Keratinocyte (primary cell): ENCODE measurements around the gene SLU7. TPM values are rescaled to one million over a fixed set of nuclear protein-coding genes. Genes with fewer than 3 reads are reported as not detected.

Experiments used
- DNase-seq: peaks from one replicate; pipeline ENCODE4 v3.0.0-alpha.2; 2011; ENCODE audit warnings: low read depth, missing footprints, low spot score
- FAIRE-seq: peaks from 2 replicates; lab custom pipeline; 2011; peaks lifted over from hg19 to GRCh38; lab: Jason Lieb, UNC
- H2AFZ ChIP-seq: 2 replicates; pipeline ENCODE4 v1.6.0; 2012; ENCODE audit warnings: low read length, control low read depth, inconsistent platforms; ENCODE audit not compliant: control insufficient read depth
- H3K27ac ChIP-seq: 2 replicates; pipeline ENCODE4 v1.5.1; 2011; ENCODE audit warnings: low read length; ENCODE audit not compliant: control insufficient read depth, insufficient read depth
- H3K27me3 ChIP-seq: 3 replicates; pipeline ENCODE4 v1.6.0; 2011; ENCODE audit warnings: low read length; ENCODE audit not compliant: control insufficient read depth, insufficient read depth; ENCODE audit errors: extremely low read depth
- H3K36me3 ChIP-seq, 2 experiments: 2 replicates in 1 of 2; 3 replicates in 1 of 2; pipeline ENCODE4 v1.5.1; 2011; ENCODE audit warnings: low read length in 2 of 2, mild to moderate bottlenecking in 1 of 2; ENCODE audit not compliant: control insufficient read depth in 2 of 2, insufficient read depth in 2 of 2; ENCODE audit errors: extremely low read depth in 1 of 2
- H3K4me1 ChIP-seq: 3 replicates; pipeline ENCODE4 v1.5.1; 2011; ENCODE audit warnings: low read length; ENCODE audit not compliant: control insufficient read depth, insufficient read depth; ENCODE audit errors: extremely low read depth
- H3K4me2 ChIP-seq: 3 replicates; pipeline ENCODE4 v1.6.0; 2011; ENCODE audit warnings: low read depth, low read length; ENCODE audit not compliant: control insufficient read depth, insufficient read depth; ENCODE audit errors: extremely low read depth
- H3K4me3 ChIP-seq, 3 experiments: fragments of 200-600 bp in 1 of 3; sonication (generic) in 1 of 3; 2 replicates in 2 of 3; 3 replicates in 1 of 3; pipeline ENCODE4 v1.5.1; 2011 to 2016; ENCODE audit warnings: low read length in 3 of 3, mild to moderate bottlenecking in 3 of 3, control low read depth in 2 of 3, inconsistent platforms in 1 of 3, low read depth in 1 of 3, mixed read lengths in 1 of 3, mixed run types in 1 of 3, moderate library complexity in 1 of 3; ENCODE audit not compliant: control insufficient read depth in 2 of 3, insufficient read depth in 2 of 3; ENCODE audit errors: extremely low read depth in 1 of 3
- H3K79me2 ChIP-seq: 2 replicates; pipeline ENCODE4 v1.6.0; 2012; ENCODE audit warnings: low read length; ENCODE audit not compliant: control insufficient read depth, insufficient read depth
- H3K9ac ChIP-seq: 3 replicates; pipeline ENCODE4 v1.6.0; 2011; ENCODE audit warnings: low read length; ENCODE audit not compliant: control insufficient read depth, insufficient read depth; ENCODE audit errors: extremely low read depth
- H3K9me1 ChIP-seq: 3 replicates; pipeline ENCODE4 v1.6.0; 2011; ENCODE audit warnings: low read length; ENCODE audit not compliant: control insufficient read depth, insufficient read depth; ENCODE audit errors: extremely low read depth
- H3K9me3 ChIP-seq: 2 replicates; pipeline ENCODE4 v1.5.1; 2012; ENCODE audit warnings: low read depth, low read length; ENCODE audit not compliant: control insufficient read depth
- H4K20me1 ChIP-seq: 3 replicates; pipeline ENCODE4 v1.6.0; 2011; ENCODE audit warnings: low read length; ENCODE audit not compliant: control insufficient read depth, insufficient read depth; ENCODE audit errors: extremely low read depth
- CTCF ChIP-seq, 3 experiments: IDR thresholded peaks in 1 of 3; conservative IDR thresholded peaks in 1 of 3; optimal IDR thresholded peaks in 1 of 3; 2 replicates in 2 of 3; 3 replicates in 1 of 3; pipeline versions ENCODE3 to v1.5.1; 2011; ENCODE audit warnings: low read length in 3 of 3, mild to moderate bottlenecking in 3 of 3, moderate library complexity in 2 of 3, control low read depth in 1 of 3, inconsistent platforms in 1 of 3; ENCODE audit not compliant: insufficient read depth in 2 of 3; ENCODE audit errors: extremely low read depth in 1 of 3
- EZH2 ChIP-seq: IDR thresholded peaks from one replicate; pipeline ENCODE4 v1.6.1; 2012; ENCODE audit warnings: inconsistent platforms, mild to moderate bottlenecking, low read length, moderate library complexity
- dilution Hi-C: fragments of 300-500 bp; cut with MboI; formaldehyde crosslinking; loops from one replicate; pipeline ENCODE4 v1.7.0; 2020; ENCODE audit warnings: low sequenced_read_pairs; ENCODE audit not compliant: extremely low pct_ligation_motif_present
- polyA plus RNA-seq, 5 experiments: library from polyadenylated mRNA; depleted of rRNA in 3 of 5; stranded (reverse) in 3 of 5; stranded (forward) in 1 of 5; unstranded in 1 of 5; fragments of >200 nt; gene quantifications; 1 replicate in 1 of 5; 2 replicates in 3 of 5; 3 replicates in 1 of 5; pipeline versions ENCODE4 v1.2.1 to v1.2.3, GENCODE V29; 2011 to 2012; ENCODE audit warnings: missing spikeins in 2 of 5, low read depth in 1 of 5, low replicate concordance in 1 of 5

SLU7 gene
- polyA plus RNA-seq, 1 donor (not counting 4 experiments of a cell fraction or from before 2014, with no cell fraction given), result 29.7 TPM

DNA sequence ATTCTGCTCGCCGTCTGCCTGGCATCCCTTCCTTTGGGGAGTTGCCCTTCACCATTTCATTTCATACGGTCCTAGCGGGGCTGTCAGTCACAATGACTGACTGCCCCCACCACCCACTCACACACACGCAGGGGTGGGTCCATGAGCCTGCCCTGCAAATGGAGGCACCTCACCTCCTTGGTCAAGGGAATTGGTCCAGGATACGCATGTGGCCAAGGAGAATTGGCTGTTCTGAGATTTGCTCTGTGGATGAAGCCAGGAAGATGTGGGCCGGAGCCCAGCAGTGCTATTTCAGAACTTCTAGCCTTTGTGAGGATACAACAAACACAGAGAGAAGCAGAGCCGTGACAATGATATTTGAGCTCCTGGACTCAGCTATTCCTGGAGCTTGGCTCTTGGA lies 65.5 kb downstream of the SLU7 start:
- Histone ChIP-seq H3K4me1 (no peaks in the 10 kb centered on the region), H3K9me3 (no peaks in the 10 kb centered on the region), H3K27ac (no peak overlapping the region), H3K79me2 (no peaks in the 10 kb centered on the region), H2AFZ (no peak overlapping the region), H3K4me2 (no peak overlapping the region), H3K36me3 (no peaks in the 10 kb centered on the region), H3K9me1 (no peaks in the 10 kb centered on the region), H3K9ac (no peak overlapping the region), H3K4me3 (no peak overlapping the region), H4K20me1 (no peaks in the 10 kb centered on the region), H3K27me3 (no peaks in the 10 kb centered on the region)
- DNase-seq (no peak), FAIRE-seq (no peak)
- dilution Hi-C loops, result no loop called here
- TF ChIP-seq EZH2 (no peak), CTCF (optimal IDR thresholded peaks at IDR 0.05 in 1 of 3, IDR thresholded peaks at IDR 0.05 in 1 of 3, conservative IDR thresholded peaks at IDR 0.05 in 1 of 3; ENCODE audit: extremely low read depth in 1 of 3, insufficient read depth in 2 of 3, low read length in 3 of 3) (no peak)

- no peak for TF ChIP-seq EZH2
- TF ChIP-seq CTCF (optimal IDR thresholded peaks at IDR 0.05 in 1 of 3, IDR thresholded peaks at IDR 0.05 in 1 of 3, conservative IDR thresholded peaks at IDR 0.05 in 1 of 3; ENCODE audit: extremely low read depth in 1 of 3, insufficient read depth in 2 of 3, low read length in 3 of 3), result no peak
- Histone ChIP-seq H3K27me3 (no peaks in the 10 kb centered on the region), H3K4me3 (no peak overlapping the region), H3K4me1 (no peaks in the 10 kb centered on the region), H3K9me1 (no peaks in the 10 kb centered on the region), H3K9ac (no peak overlapping the region), H3K36me3 (no peaks in the 10 kb centered on the region), H3K9me3 (no peaks in the 10 kb centered on the region), H2AFZ (no peak overlapping the region), H4K20me1 (no peaks in the 10 kb centered on the region), H3K79me2 (no peaks in the 10 kb centered on the region), H3K4me2 (no peak overlapping the region), H3K27ac (no peak overlapping the region)
- dilution Hi-C loops, result no loop called here
- FAIRE-seq (no peak), DNase-seq (no peak)
These were observed 66.6 kb downstream of the SLU7 start for GRCh38 chr5:160352308-160352707.

Other genes starting within 250 kb of the SLU7 start
- gene FABP6, start 189.6 kb downstream of the SLU7 start, polyA plus RNA-seq, result 0.25 to 1.7 TPM in 2 of 3 replicates, not detected in the other
- 1.6 to 4.2 TPM (median 2.1 TPM) in 3 replicates for gene CCNJL, start 106.5 kb downstream of the SLU7 start, polyA plus RNA-seq
- gene C1QTNF2, start 48.5 kb downstream of the SLU7 start, polyA plus RNA-seq, result 0.03 to 0.07 TPM (median 0.05 TPM) in 3 replicates
- 0.93 to 1.7 TPM (median 1.0 TPM) in 3 replicates for gene FAM200C, start 19.0 kb downstream of the SLU7 start, polyA plus RNA-seq
- 49.0 to 237 TPM (median 112 TPM) in 3 replicates for gene PTTG1, start 2.8 kb upstream of the SLU7 start, polyA plus RNA-seq